OCI-LY3 (cell line): Measurements from ENCODE around the gene CLPSL2.

Source experiments
- H2AFZ ChIP-seq: fragments of 200-600, 300-600 bp; shearing (Covaris generic); 2 replicates; pipeline ENCODE4 v1.6.0; 2014; ENCODE audit warnings: antibody characterized with exemption, low read depth, low read length
- H3K27ac ChIP-seq: fragments of 200-600, 300-600 bp; sonication (generic); 2 replicates; pipeline ENCODE4 v1.5.1; 2014; ENCODE audit warnings: mild to moderate bottlenecking, low read length, moderate library complexity, mixed read lengths
- H3K27me3 ChIP-seq: fragments of 200-600, 300-600 bp; sonication (generic); 2 replicates; pipeline ENCODE4 v1.6.1; 2014; ENCODE audit warnings: low read depth, low read length, mixed read lengths
- H3K36me3 ChIP-seq: fragments of 200-600, 300-600 bp; sonication (generic); replicated peaks from 2 replicates; pipeline ENCODE3; 2014; ENCODE audit warnings: low read depth, low read length, mixed read lengths
- H3K4me1 ChIP-seq: fragments of 300-600, 200-600 bp; sonication (generic); 2 replicates; pipeline ENCODE4 v1.6.1; 2014; ENCODE audit warnings: low read length, mixed read lengths
- H3K4me2 ChIP-seq: fragments of 200-600, 300-600 bp; sonication (generic); 2 replicates; pipeline ENCODE4 v1.6.1; 2014; ENCODE audit warnings: low read length, mixed read lengths
- H3K4me3 ChIP-seq: fragments of 300-600, 200-600 bp; sonication (generic); 2 replicates; pipeline ENCODE4 v1.5.1; 2014; ENCODE audit warnings: antibody characterized with exemption, mild to moderate bottlenecking, low read length, moderate library complexity
- H3K79me2 ChIP-seq: fragments of 300-600, 200-600 bp; shearing (Covaris generic); 2 replicates; pipeline ENCODE4 v1.6.1; 2014; ENCODE audit warnings: mild to moderate bottlenecking, low read length, mixed read lengths
- H3K9ac ChIP-seq: fragments of 300-600, 200-600 bp; shearing (Covaris generic); 2 replicates; pipeline ENCODE4 v1.6.0; 2014; ENCODE audit warnings: mild to moderate bottlenecking, low read length, moderate library complexity
- H3K9me3 ChIP-seq: fragments of 200-600, 300-600 bp; shearing (Covaris generic); 2 replicates; pipeline ENCODE4 v1.6.1; 2014; ENCODE audit warnings: low read length, mixed read lengths; ENCODE audit not compliant: insufficient read depth
- H4K20me1 ChIP-seq: fragments of 200-600, 300-600 bp; sonication (generic); 2 replicates; pipeline ENCODE4 v1.6.1; 2016; ENCODE audit warnings: low read length, mixed read lengths; ENCODE audit not compliant: insufficient read depth
- EZH2phosphoT487 ChIP-seq: fragments of 200-600 bp; shearing (Covaris generic); IDR thresholded peaks from 2 replicates; pipeline ENCODE4 v1.6.1; 2018; ENCODE audit warnings: antibody characterized with exemption, mixed run types, low read depth
- TF ChIP-seq, protein P1 (sequence below): fragments of 200-600, 300-600 bp; sonication (generic); IDR thresholded peaks from 2 replicates; pipeline ENCODE4 v1.5.1; 2014; ENCODE audit warnings: antibody characterized with exemption, low read length, low read depth

Gene CLPSL2

DNA sequence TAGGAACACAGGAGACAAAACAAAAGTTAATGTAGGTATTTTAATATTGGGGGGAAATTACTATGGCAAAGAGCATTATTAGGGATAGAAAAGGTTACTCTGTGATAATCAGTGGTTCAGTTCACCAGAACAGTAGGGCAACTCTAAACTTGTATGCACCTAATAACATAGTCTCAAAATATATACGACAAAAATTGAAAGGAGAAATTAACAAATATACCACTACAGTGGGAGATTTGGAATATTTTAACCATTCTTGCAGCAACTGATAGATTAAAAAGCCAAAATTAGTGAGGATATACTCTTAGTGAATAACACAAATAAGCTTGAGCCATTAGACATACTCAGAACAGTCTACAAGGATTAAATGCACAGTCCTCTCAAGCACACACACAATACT is 28.5 kb upstream of the CLPSL2 start:
- TF ChIP-seq, protein P1, sequence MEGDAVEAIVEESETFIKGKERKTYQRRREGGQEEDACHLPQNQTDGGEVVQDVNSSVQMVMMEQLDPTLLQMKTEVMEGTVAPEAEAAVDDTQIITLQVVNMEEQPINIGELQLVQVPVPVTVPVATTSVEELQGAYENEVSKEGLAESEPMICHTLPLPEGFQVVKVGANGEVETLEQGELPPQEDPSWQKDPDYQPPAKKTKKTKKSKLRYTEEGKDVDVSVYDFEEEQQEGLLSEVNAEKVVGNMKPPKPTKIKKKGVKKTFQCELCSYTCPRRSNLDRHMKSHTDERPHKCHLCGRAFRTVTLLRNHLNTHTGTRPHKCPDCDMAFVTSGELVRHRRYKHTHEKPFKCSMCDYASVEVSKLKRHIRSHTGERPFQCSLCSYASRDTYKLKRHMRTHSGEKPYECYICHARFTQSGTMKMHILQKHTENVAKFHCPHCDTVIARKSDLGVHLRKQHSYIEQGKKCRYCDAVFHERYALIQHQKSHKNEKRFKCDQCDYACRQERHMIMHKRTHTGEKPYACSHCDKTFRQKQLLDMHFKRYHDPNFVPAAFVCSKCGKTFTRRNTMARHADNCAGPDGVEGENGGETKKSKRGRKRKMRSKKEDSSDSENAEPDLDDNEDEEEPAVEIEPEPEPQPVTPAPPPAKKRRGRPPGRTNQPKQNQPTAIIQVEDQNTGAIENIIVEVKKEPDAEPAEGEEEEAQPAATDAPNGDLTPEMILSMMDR: no peak
- no peak for TF ChIP-seq EZH2phosphoT487
- Histone ChIP-seq H4K20me1 (no peaks in the 10 kb centered on the region), H3K9ac (no peak overlapping the region), H3K4me1 (peaks cover 5% of the 10 kb centered on the region), H3K27me3 (no peaks in the 10 kb centered on the region), H3K79me2 (no peaks in the 10 kb centered on the region), H3K9me3 (no peaks in the 10 kb centered on the region; the same call in 1 of the 2 replicates), H2AFZ (no peak overlapping the region), H3K36me3 (no peaks in the 10 kb centered on the region), H3K27ac (no peak overlapping the region), H3K4me3 (no peak overlapping the region), H3K4me2 (no peak overlapping the region)

DNA sequence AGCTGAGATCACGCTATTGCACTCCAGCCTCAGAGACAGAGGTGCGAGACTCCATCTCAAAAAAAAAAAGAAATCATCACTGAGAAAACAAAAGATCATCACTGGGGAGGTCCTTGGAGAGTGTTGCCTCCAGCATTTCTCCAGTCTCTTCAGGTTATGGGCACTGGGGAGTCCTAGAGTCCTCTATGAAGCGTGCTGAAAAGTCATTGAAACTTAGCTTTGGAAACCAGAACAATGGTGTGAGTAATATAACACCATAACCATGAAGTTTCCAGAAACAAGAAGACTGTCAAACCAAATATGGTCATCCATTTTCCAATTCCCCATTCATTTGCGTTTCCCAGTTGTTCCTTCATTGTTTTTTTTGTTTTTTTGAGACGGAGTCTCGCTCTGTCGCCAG is 25.8 kb upstream of the CLPSL2 start:
- peaks cover 5% of the 10 kb centered on the region for H3K4me1 ChIP-seq
- H3K79me2 ChIP-seq: no peaks in the 10 kb centered on the region
- no peaks in the 10 kb centered on the region for H3K36me3 ChIP-seq
- H2AFZ ChIP-seq: no peak overlapping the region
- no peak overlapping the region for H3K9ac ChIP-seq
- H3K27ac ChIP-seq: no peak overlapping the region
- no peaks in the 10 kb centered on the region; the same call in 1 of the 2 replicates for H3K9me3 ChIP-seq
- no peak overlapping the region for H3K4me2 ChIP-seq
- H3K4me3 ChIP-seq: no peak overlapping the region
- TF ChIP-seq EZH2phosphoT487: no peak
- TF ChIP-seq, protein P1: no peak
- no peaks in the 10 kb centered on the region for H3K27me3 ChIP-seq
- H4K20me1 ChIP-seq: no peaks in the 10 kb centered on the region

DNA sequence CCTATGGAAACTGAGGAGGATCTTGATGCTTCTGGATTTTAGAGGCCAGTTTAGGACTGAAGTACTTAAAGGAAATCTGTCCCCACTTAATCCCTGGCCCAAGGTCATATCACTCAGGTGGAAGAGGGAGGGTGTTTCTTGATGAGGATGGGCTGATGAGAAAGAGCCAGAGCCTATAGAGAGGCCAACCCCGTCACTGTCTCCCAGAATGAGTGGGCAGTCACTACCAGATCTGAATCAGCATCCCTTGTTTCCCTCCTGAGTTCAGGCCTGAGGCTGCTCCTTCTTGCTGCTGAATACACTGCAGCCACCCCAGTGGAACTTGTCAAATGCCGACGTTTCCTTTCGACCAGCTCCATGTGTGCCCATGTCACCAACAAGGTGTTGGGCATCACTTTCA is 24.8 kb upstream of the CLPSL2 start:
- H3K4me3 ChIP-seq: no peak overlapping the region
- TF ChIP-seq EZH2phosphoT487: no peak
- TF ChIP-seq, protein P1: no peak
- no peaks in the 10 kb centered on the region for H4K20me1 ChIP-seq
- no peak overlapping the region for H2AFZ ChIP-seq
- no peaks in the 10 kb centered on the region; the same call in 1 of the 2 replicates for H3K9me3 ChIP-seq
- no peak overlapping the region for H3K27ac ChIP-seq
- H3K27me3 ChIP-seq: no peaks in the 10 kb centered on the region
- no peaks in the 10 kb centered on the region for H3K79me2 ChIP-seq
- no peak overlapping the region for H3K4me2 ChIP-seq
- H3K4me1 ChIP-seq: peaks cover 5% of the 10 kb centered on the region
- H3K9ac ChIP-seq: no peak overlapping the region
- no peaks in the 10 kb centered on the region for H3K36me3 ChIP-seq

DNA sequence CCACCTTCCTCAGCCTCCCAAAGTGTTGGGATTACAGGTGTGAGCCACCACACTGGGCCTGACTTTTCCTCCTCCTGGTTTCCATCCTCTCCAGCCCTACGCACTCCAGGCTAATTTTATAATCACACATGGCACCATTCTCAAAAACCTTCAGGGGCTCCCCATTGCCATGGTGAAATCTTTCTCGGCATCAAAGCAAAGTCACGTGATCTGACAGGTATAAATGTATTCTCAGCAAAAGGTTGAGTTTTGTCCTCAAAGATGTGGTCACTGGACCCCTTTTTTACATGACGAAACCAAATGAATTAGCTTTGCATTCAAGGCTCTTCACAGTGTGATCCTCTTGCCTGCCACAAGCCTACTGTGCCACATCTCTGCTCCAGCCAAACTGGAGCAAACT is 24.1 kb upstream of the CLPSL2 start:
- Histone ChIP-seq H3K9ac (no peak overlapping the region), H3K79me2 (no peaks in the 10 kb centered on the region), H3K27me3 (no peaks in the 10 kb centered on the region), H3K4me3 (no peak overlapping the region), H4K20me1 (no peaks in the 10 kb centered on the region), H3K27ac (no peak overlapping the region), H2AFZ (no peak overlapping the region), H3K36me3 (no peaks in the 10 kb centered on the region), H3K4me2 (no peak overlapping the region), H3K9me3 (no peaks in the 10 kb centered on the region; the same call in 1 of the 2 replicates), H3K4me1 (peaks cover 5% of the 10 kb centered on the region)
- TF ChIP-seq, protein P1: no peak
- TF ChIP-seq EZH2phosphoT487: no peak
